Transverse colon (tissue), 4 donors: ENCODE data around the gene RAB36.

Experiments used
- POLR2A ChIP-seq: fragments of 450-650 bp; IDR thresholded peaks from one replicate; pipeline ENCODE4 v1.6.1; 2016; ENCODE audit warnings: antibody characterized with exemption, mild to moderate bottlenecking, moderate library complexity
- POLR2AphosphoS5 ChIP-seq, 3 donors: sonication (generic); formaldehyde crosslinking; IDR thresholded peaks; one replicate each; pipeline ENCODE4 v1.6.1; 2016; ENCODE audit warnings: antibody characterized with exemption in 3 of 3
- TF ChIP-seq, protein P1 (sequence below), 5 experiments: fragments of 200-600 bp in 3 of 5; fragments of 450-650 bp in 2 of 5; sonication (generic) in 3 of 5; IDR thresholded peaks; 1 replicate in 2 of 5; 2 replicates in 3 of 5; pipeline ENCODE4 v1.5.1; 2016 to 2017; ENCODE audit warnings: antibody characterized with exemption in 5 of 5, inconsistent platforms in 3 of 5, mild to moderate bottlenecking in 2 of 5, moderate library complexity in 1 of 5

- TF ChIP-seq, protein P1, sequence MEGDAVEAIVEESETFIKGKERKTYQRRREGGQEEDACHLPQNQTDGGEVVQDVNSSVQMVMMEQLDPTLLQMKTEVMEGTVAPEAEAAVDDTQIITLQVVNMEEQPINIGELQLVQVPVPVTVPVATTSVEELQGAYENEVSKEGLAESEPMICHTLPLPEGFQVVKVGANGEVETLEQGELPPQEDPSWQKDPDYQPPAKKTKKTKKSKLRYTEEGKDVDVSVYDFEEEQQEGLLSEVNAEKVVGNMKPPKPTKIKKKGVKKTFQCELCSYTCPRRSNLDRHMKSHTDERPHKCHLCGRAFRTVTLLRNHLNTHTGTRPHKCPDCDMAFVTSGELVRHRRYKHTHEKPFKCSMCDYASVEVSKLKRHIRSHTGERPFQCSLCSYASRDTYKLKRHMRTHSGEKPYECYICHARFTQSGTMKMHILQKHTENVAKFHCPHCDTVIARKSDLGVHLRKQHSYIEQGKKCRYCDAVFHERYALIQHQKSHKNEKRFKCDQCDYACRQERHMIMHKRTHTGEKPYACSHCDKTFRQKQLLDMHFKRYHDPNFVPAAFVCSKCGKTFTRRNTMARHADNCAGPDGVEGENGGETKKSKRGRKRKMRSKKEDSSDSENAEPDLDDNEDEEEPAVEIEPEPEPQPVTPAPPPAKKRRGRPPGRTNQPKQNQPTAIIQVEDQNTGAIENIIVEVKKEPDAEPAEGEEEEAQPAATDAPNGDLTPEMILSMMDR (IDR thresholded peaks at IDR 0.05), result no peak
- TF ChIP-seq POLR2A (no peak), POLR2AphosphoS5 (IDR thresholded peaks at IDR 0.05) (no peak)
Measured at GRCh38 chr22:23110922-23111527, 34.3 kb upstream of the RAB36 start.
